HCT116 (cell line): ENCODE data around the gene SGSM2.

Experiments
- CTCF ChIP-seq, 3 experiments: fragments of 200-600 bp in 1 of 3; sonication (generic) in 1 of 3; IDR thresholded peaks in 2 of 3; conservative IDR thresholded peaks in 1 of 3; 2 replicates each; pipeline ENCODE4 v1.5.1; 2012 to 2017; ENCODE audit warnings: low read depth in 2 of 3, low read length in 2 of 3, antibody characterized with exemption in 1 of 3, borderline replicate concordance in 1 of 3, control low read depth in 1 of 3, mild to moderate bottlenecking in 1 of 3, mixed read lengths in 1 of 3, mixed run types in 1 of 3, moderate library complexity in 1 of 3; ENCODE audit not compliant: insufficient read depth in 1 of 3
- EZH2phosphoT487 ChIP-seq: fragments of 200-600 bp; IDR thresholded peaks from 2 replicates; pipeline ENCODE4 v1.6.1; 2018; ENCODE audit warnings: antibody characterized with exemption, borderline replicate concordance
- POLR2AphosphoS5 ChIP-seq: IDR thresholded peaks from 2 replicates; pipeline ENCODE4 v1.6.1; 2011; ENCODE audit warnings: mild to moderate bottlenecking, low read depth, low read length, moderate library complexity
- ZFX ChIP-seq: fragments of 450-650 bp; IDR thresholded peaks from 2 replicates; pipeline ENCODE4 v1.6.1; 2017
- TF ChIP-seq, protein P1 (sequence below): IDR thresholded peaks from 2 replicates; pipeline ENCODE4 v1.6.1; 2012

DNA sequence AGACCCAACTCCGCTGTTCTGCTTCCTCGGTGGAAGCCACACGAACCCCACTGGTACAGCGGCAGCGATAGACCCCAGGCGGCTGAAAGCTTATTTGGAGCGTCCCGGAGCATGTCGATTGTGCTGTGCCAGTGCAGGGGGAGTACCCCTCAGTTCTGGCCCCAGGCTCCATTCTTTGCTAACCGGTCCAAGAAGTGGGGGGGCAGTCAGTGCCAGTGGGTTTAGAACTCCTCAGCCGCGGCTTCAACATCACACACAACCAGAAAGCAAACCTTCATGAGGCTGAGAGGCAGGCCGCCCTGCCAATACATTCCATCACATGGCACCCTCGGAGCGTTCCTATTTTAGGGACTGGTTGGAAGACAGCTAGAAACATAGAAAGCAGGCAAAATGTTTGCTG, 65.2 kb downstream of the SGSM2 start:
- TF ChIP-seq CTCF (IDR thresholded peaks at IDR 0.05 in 2 of 3, conservative IDR thresholded peaks at IDR 0.05 in 1 of 3; ENCODE audit: borderline replicate concordance in 1 of 3, insufficient read depth in 1 of 3, low read depth in 2 of 3, low read length in 2 of 3) (no peak), POLR2AphosphoS5 (no peak), ZFX (no peak), EZH2phosphoT487 (no peak)
- TF ChIP-seq, protein P1, sequence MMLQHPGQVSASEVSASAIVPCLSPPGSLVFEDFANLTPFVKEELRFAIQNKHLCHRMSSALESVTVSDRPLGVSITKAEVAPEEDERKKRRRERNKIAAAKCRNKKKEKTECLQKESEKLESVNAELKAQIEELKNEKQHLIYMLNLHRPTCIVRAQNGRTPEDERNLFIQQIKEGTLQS: no peak
